RWPE2 (cell line): ENCODE data around the gene UBQLN1.
"Not testable (repeated sequence)": the region's sequence is repeated elsewhere in the genome, so short reads cannot be mapped to it uniquely, and the experiment has no call there.

Source experiments
- ATAC-seq: fragments of 200-7000 bp; cut with Tn5 transposase; 3 replicates; pipeline ENCODE4 v1.9.1; 2021; ENCODE audit warnings: low read depth
- DNase-seq: peaks from one replicate; pipeline ENCODE4 v3.0.0-alpha.2; 2020; ENCODE audit warnings: low spot score
- H3K27ac ChIP-seq: fragments of 450-650 bp; 2 replicates; pipeline ENCODE4 v1.5.1; 2017; ENCODE audit warnings: mild to moderate bottlenecking; ENCODE audit not compliant: poor library complexity, severe bottlenecking
- H3K27me3 ChIP-seq: fragments of 250-450 bp; sonication (Bioruptor Pico); 2 replicates; pipeline ENCODE4 v1.5.1; 2021; ENCODE audit warnings: mild to moderate bottlenecking, moderate library complexity; ENCODE audit not compliant: insufficient read depth, poor library complexity, severe bottlenecking
- H3K36me3 ChIP-seq: fragments of 250-450 bp; sonication (Bioruptor Pico); 2 replicates; pipeline ENCODE4 v1.5.1; 2020; ENCODE audit warnings: low read depth, mild to moderate bottlenecking, moderate library complexity
- H3K4me1 ChIP-seq: fragments of 250-450 bp; sonication (Bioruptor Pico); 2 replicates; pipeline ENCODE4 v1.5.1; 2021; ENCODE audit warnings: mild to moderate bottlenecking, moderate library complexity; ENCODE audit not compliant: insufficient read depth, poor library complexity, severe bottlenecking
- H3K4me3 ChIP-seq: fragments of 250-450 bp; sonication (Bioruptor Pico); 2 replicates; pipeline ENCODE4 v1.5.1; 2021; ENCODE audit warnings: mild to moderate bottlenecking, moderate library complexity; ENCODE audit not compliant: severe bottlenecking
- H3K9me3 ChIP-seq: fragments of 250-450 bp; sonication (Bioruptor Pico); 2 replicates; pipeline ENCODE4 v1.5.1; 2021; ENCODE audit warnings: mild to moderate bottlenecking, moderate library complexity; ENCODE audit not compliant: severe bottlenecking
- TF ChIP-seq, protein P1 (sequence below): fragments of 450-650 bp; IDR thresholded peaks from one replicate; pipeline ENCODE4 v1.5.1; 2017; ENCODE audit warnings: mild to moderate bottlenecking, moderate library complexity; ENCODE audit not compliant: poor library complexity, severe bottlenecking

The UBQLN1 gene

DNA sequence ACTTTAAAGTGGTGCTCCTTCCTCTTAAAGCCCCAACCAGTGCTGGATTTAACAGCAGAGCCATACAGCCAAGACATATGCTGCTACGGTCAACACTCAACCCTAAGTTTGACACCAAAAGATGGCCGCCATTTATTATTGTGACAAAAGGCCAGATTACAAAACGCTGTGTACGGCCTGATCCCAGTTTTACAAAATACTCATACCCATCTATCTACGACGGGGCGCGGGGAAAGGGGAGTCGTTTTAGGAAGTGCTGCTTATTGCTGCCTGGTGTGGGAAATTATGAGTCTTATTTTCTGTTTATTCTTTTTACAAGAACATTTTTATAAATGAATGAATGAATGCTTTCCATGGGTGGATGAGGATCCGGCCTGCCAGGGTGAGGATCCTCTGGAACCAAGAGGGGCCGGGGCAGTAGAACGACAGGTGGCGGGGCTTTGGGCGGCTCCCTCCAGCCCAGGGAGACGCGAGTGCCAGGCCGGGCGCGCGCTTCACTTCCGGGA is 85.3 kb downstream of the UBQLN1 start:
- Histone ChIP-seq H3K4me1 (peaks cover 3% of the 10 kb centered on the region), H3K27ac (peak overlapping the region; percentile 32), H3K4me3 (peak overlapping the region; percentile 83), H3K9me3 (no peaks in the 10 kb centered on the region), H3K36me3 (no peaks in the 10 kb centered on the region), H3K27me3 (no peaks in the 10 kb centered on the region)
- ATAC-seq = peak; percentile 65; the same call in 2 of the 3 replicates
- TF ChIP-seq, protein P1, sequence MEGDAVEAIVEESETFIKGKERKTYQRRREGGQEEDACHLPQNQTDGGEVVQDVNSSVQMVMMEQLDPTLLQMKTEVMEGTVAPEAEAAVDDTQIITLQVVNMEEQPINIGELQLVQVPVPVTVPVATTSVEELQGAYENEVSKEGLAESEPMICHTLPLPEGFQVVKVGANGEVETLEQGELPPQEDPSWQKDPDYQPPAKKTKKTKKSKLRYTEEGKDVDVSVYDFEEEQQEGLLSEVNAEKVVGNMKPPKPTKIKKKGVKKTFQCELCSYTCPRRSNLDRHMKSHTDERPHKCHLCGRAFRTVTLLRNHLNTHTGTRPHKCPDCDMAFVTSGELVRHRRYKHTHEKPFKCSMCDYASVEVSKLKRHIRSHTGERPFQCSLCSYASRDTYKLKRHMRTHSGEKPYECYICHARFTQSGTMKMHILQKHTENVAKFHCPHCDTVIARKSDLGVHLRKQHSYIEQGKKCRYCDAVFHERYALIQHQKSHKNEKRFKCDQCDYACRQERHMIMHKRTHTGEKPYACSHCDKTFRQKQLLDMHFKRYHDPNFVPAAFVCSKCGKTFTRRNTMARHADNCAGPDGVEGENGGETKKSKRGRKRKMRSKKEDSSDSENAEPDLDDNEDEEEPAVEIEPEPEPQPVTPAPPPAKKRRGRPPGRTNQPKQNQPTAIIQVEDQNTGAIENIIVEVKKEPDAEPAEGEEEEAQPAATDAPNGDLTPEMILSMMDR = no peak
- no peak for DNase-seq

GRCh38 chr9:83620841-83621636 is 86.7 kb downstream of the UBQLN1 start:
- ATAC-seq (peak; percentile 19; the same call in 1 of the 3 replicates), DNase-seq (no peak)

GRCh38 chr9:83617299-83617698 is 90.5 kb downstream of the UBQLN1 start:
- Histone ChIP-seq H3K27me3 (peaks cover 3% of the 10 kb centered on the region), H3K9me3 (no peaks in the 10 kb centered on the region), H3K27ac (no peak overlapping the region), H3K4me1 (peaks cover under 1% of the 10 kb centered on the region), H3K36me3 (no peaks in the 10 kb centered on the region), H3K4me3 (no peak overlapping the region)
- DNase-seq = no peak
- ATAC-seq = no peak
- TF ChIP-seq, protein P1 = no peak

More at GRCh38 chr9:83620841-83621636, 86.7 kb downstream of the UBQLN1 start:
- no peak overlapping the region for H3K27ac ChIP-seq
- no peak overlapping the region for H3K4me3 ChIP-seq
- H3K4me1 ChIP-seq = peaks cover 3% of the 10 kb centered on the region
- no peaks in the 10 kb centered on the region for H3K27me3 ChIP-seq
- TF ChIP-seq, protein P1 = peak; percentile 73
- no peaks in the 10 kb centered on the region for H3K36me3 ChIP-seq
- no peaks in the 10 kb centered on the region for H3K9me3 ChIP-seq

- not testable (repeated sequence) for DNase-seq, H3K4me1 ChIP-seq, H3K4me3 ChIP-seq, H3K36me3 ChIP-seq, H3K9me3 ChIP-seq, H3K27ac ChIP-seq, ATAC-seq
- peaks cover 19% of the 10 kb centered on the region for H3K27me3 ChIP-seq
Measured at GRCh38 chr9:83613298-83613697, 94.5 kb downstream of the UBQLN1 start.
